ENCODE results near the gene CFDP1.
"Not testable (repeated sequence)": the region's sequence is repeated elsewhere in the genome, so short reads cannot be mapped to it uniquely, and the experiment has no call there.

The CFDP1 gene

GRCh38 chr16:75458439-75458838 is 25.1 kb upstream of the CFDP1 start:
- no peak for DNase-seq (ENCODE audit: low spot score)

- DNase-seq (ENCODE audit: low spot score), result no peak
Observed at GRCh38 chr16:75458029-75458428, 24.7 kb upstream of the CFDP1 start.

GRCh38 chr16:75457485-75458021 is 24.2 kb upstream of the CFDP1 start:
- no peak for DNase-seq (ENCODE audit: low spot score)

- no peak for DNase-seq (ENCODE audit: low spot score)
Observed at GRCh38 chr16:75456971-75457370, 23.7 kb upstream of the CFDP1 start.

- not testable (repeated sequence) for DNase-seq (ENCODE audit: low spot score)
Observed at GRCh38 chr16:75456486-75456885, 23.2 kb upstream of the CFDP1 start.

- no peak for DNase-seq (ENCODE audit: low spot score)
Observed at GRCh38 chr16:75455677-75456076, 22.4 kb upstream of the CFDP1 start.

- DNase-seq (ENCODE audit: low spot score), result no peak
Observed at GRCh38 chr16:75452464-75453190, 19.3 kb upstream of the CFDP1 start.

- peak; percentile 39 for DNase-seq (ENCODE audit: low spot score)
Observed at GRCh38 chr16:75446416-75446815, 13.1 kb upstream of the CFDP1 start.

- DNase-seq (ENCODE audit: low spot score), result no peak
Observed at GRCh38 chr16:75445298-75445697, 12.0 kb upstream of the CFDP1 start.

- no peak for DNase-seq (ENCODE audit: low spot score)
Observed at GRCh38 chr16:75443298-75443697, 10.0 kb upstream of the CFDP1 start.

- peak; percentile 69 for DNase-seq (ENCODE audit: low spot score)
Observed at GRCh38 chr16:75433732-75434413, 570 bp upstream of the CFDP1 start.

- DNase-seq (ENCODE audit: low spot score), result no peak
Observed at GRCh38 chr16:75429621-75430403, 3.5 kb downstream of the CFDP1 start.

- not testable (repeated sequence) for DNase-seq (ENCODE audit: low spot score)
Observed at GRCh38 chr16:75426524-75426923, 6.8 kb downstream of the CFDP1 start.

GRCh38 chr16:75424105-75424762 is 9.1 kb downstream of the CFDP1 start:
- not testable (repeated sequence) for DNase-seq (ENCODE audit: low spot score)

- no peak for DNase-seq (ENCODE audit: low spot score)
Observed at GRCh38 chr16:75423723-75424104, 9.6 kb downstream of the CFDP1 start.

- no peak for DNase-seq (ENCODE audit: low spot score)
Observed at GRCh38 chr16:75421820-75422126, 11.5 kb downstream of the CFDP1 start.

GRCh38 chr16:75420987-75421819 is 12.1 kb downstream of the CFDP1 start:
- no peak for DNase-seq (ENCODE audit: low spot score)

- no peak for DNase-seq (ENCODE audit: low spot score)
Observed at GRCh38 chr16:75416904-75417565, 16.3 kb downstream of the CFDP1 start.

GRCh38 chr16:75415169-75415905 is 18.0 kb downstream of the CFDP1 start:
- DNase-seq (ENCODE audit: low spot score), result no peak

GRCh38 chr16:75413951-75414350 is 19.4 kb downstream of the CFDP1 start:
- no peak for DNase-seq (ENCODE audit: low spot score)

All from HuH-7 (cell line).